Neural progenitor cell (in vitro differentiated cells): ENCODE results near the gene MAD2L2. TPM values are rescaled to one million over a fixed set of nuclear protein-coding genes. Genes with fewer than 3 reads are reported as not detected.

ENCODE experiments used
- DNase-seq: peaks from one replicate; pipeline ENCODE4 v3.0.0-alpha.2; 2016; ENCODE audit warnings: low spot score
- H2AFZ ChIP-seq: fragments of 200-600 bp; sonication (generic); replicated peaks from 2 replicates; pipeline ENCODE4 v1.6.1; 2016; ENCODE audit warnings: antibody characterized with exemption
- H3F3A ChIP-seq: fragments of 200-600 bp; sonication (generic); 2 replicates; pipeline ENCODE4 v1.6.1; 2016; ENCODE audit warnings: antibody characterized with exemption, low read depth
- H3K27ac ChIP-seq: fragments of 200-600 bp; sonication (generic); 2 replicates; pipeline ENCODE4 v1.5.1; 2016; ENCODE audit warnings: mild to moderate bottlenecking
- H3K27me3 ChIP-seq: fragments of 200-600 bp; sonication (generic); 2 replicates; pipeline ENCODE4 v1.6.1; 2016; ENCODE audit warnings: mild to moderate bottlenecking, moderate library complexity
- H3K36me3 ChIP-seq: fragments of 200-600 bp; sonication (generic); 2 replicates; pipeline ENCODE4 v1.5.1; 2016
- H3K4me1 ChIP-seq: fragments of 200-600 bp; sonication (generic); 2 replicates; pipeline ENCODE4 v1.6.1; 2016; ENCODE audit warnings: mixed run types
- H3K4me2 ChIP-seq: fragments of 200-600 bp; sonication (generic); 2 replicates; pipeline ENCODE4 v1.6.1; 2016
- H3K4me3 ChIP-seq: fragments of 200-600 bp; sonication (generic); 2 replicates; pipeline ENCODE4 v1.5.1; 2016
- H3K79me2 ChIP-seq: fragments of 200-600 bp; sonication (generic); 2 replicates; pipeline ENCODE4 v1.6.1; 2016; ENCODE audit warnings: low read depth
- H3K9ac ChIP-seq: fragments of 200-600 bp; sonication (generic); 2 replicates; pipeline ENCODE4 v1.6.1; 2016
- H3K9me3 ChIP-seq: fragments of 200-600 bp; sonication (generic); 2 replicates; pipeline ENCODE4 v1.5.1; 2016; ENCODE audit warnings: low read depth
- H4K20me1 ChIP-seq: fragments of 200-600 bp; sonication (generic); 2 replicates; pipeline ENCODE4 v1.6.1; 2016; ENCODE audit warnings: low read depth
- H3K27ac Mint-ChIP-seq: 3 replicates; pipeline ENCODE4 v1.8.0; 2021; ENCODE audit warnings: mixed read lengths
- H3K27me3 Mint-ChIP-seq: 2 replicates; pipeline ENCODE4 v1.8.0; 2022; ENCODE audit warnings: low read depth, mild to moderate bottlenecking, inconsistent platforms, moderate library complexity, mixed read lengths; ENCODE audit not compliant: insufficient read depth
- H3K36me3 Mint-ChIP-seq: 3 replicates; pipeline ENCODE4 v1.8.0; 2021; ENCODE audit warnings: mixed read lengths
- H3K4me1 Mint-ChIP-seq: 3 replicates; pipeline ENCODE4 v1.8.0; 2021; ENCODE audit warnings: mixed read lengths
- H3K4me3 Mint-ChIP-seq: 3 replicates; pipeline ENCODE4 v1.8.0; 2021; ENCODE audit warnings: mild to moderate bottlenecking, moderate library complexity, mixed read lengths
- H3K9me3 Mint-ChIP-seq: 3 replicates; pipeline ENCODE4 v1.8.0; 2020; ENCODE audit warnings: mixed read lengths
- CTCF ChIP-seq: fragments of 200-600 bp; sonication (generic); IDR thresholded peaks from 2 replicates; pipeline ENCODE4 v1.5.1; 2017; ENCODE audit warnings: antibody characterized with exemption, mild to moderate bottlenecking
- EZH2 ChIP-seq: fragments of 200-600 bp; sonication (generic); IDR thresholded peaks from 2 replicates; pipeline ENCODE4 v1.6.1; 2017; ENCODE audit warnings: antibody characterized with exemption, mild to moderate bottlenecking, moderate library complexity
- EZH2phosphoT487 ChIP-seq: fragments of 200-600 bp; sonication (generic); IDR thresholded peaks from 2 replicates; pipeline ENCODE4 v1.6.1; 2017; ENCODE audit warnings: antibody characterized with exemption
- total RNA-seq: library from RNA; depleted of rRNA; stranded (reverse); fragments of >200 nt; gene quantifications from 2 replicates; pipeline ENCODE4 v1.2.3, GENCODE V29; 2015; ENCODE audit warnings: low replicate concordance

Gene MAD2L2
- total RNA-seq, 1 donor from 2014 or later: 108 TPM

GRCh38 chr1:11659748-11660147 is 21.2 kb downstream of the MAD2L2 start:
- Histone ChIP-seq H3K27me3 (peaks cover 29% of the 10 kb centered on the region), H4K20me1 (peaks cover 11% of the 10 kb centered on the region), H3F3A (peaks cover 17% of the 10 kb centered on the region), H3K9me3 (no peaks in the 10 kb centered on the region), H3K4me1 (peaks cover 7% of the 10 kb centered on the region), H3K9ac (no peak overlapping the region), H3K79me2 (no peaks in the 10 kb centered on the region), H2AFZ (no peak overlapping the region), H3K4me3 (no peak overlapping the region), H3K4me2 (no peak overlapping the region), H3K27ac (no peak overlapping the region), H3K36me3 (no peaks in the 10 kb centered on the region)
- Mint-ChIP-seq H3K4me3 (no peak overlapping the region), H3K36me3 (peaks cover 3% of the 10 kb centered on the region), H3K27ac (no peak overlapping the region), H3K27me3 (peaks cover 15% of the 10 kb centered on the region), H3K4me1 (peaks cover 13% of the 10 kb centered on the region), H3K9me3 (no peaks in the 10 kb centered on the region)
- no peak for TF ChIP-seq EZH2
- no peak for TF ChIP-seq EZH2phosphoT487
- no peak for TF ChIP-seq CTCF
- no peak for DNase-seq

- H3K4me3 ChIP-seq: no peak overlapping the region
- peaks cover 13% of the 10 kb centered on the region for H3K4me1 Mint-ChIP-seq
- peaks cover 14% of the 10 kb centered on the region for H3K27me3 Mint-ChIP-seq
- H3K9me3 ChIP-seq: no peaks in the 10 kb centered on the region
- H3K4me3 Mint-ChIP-seq: no peak overlapping the region
- TF ChIP-seq EZH2: no peak
- TF ChIP-seq EZH2phosphoT487: no peak
- TF ChIP-seq CTCF: no peak
- no peak overlapping the region for H3K27ac ChIP-seq
- peaks cover 18% of the 10 kb centered on the region for H3F3A ChIP-seq
- no peaks in the 10 kb centered on the region for H3K79me2 ChIP-seq
- H3K9me3 Mint-ChIP-seq: no peaks in the 10 kb centered on the region
- peaks cover 7% of the 10 kb centered on the region for H4K20me1 ChIP-seq
- H3K36me3 Mint-ChIP-seq: peaks cover 3% of the 10 kb centered on the region
- peaks cover 7% of the 10 kb centered on the region for H3K4me1 ChIP-seq
- no peak for DNase-seq
- no peak overlapping the region for H3K9ac ChIP-seq
- H2AFZ ChIP-seq: no peak overlapping the region
- H3K4me2 ChIP-seq: no peak overlapping the region
- H3K27ac Mint-ChIP-seq: no peak overlapping the region
- H3K36me3 ChIP-seq: no peaks in the 10 kb centered on the region
- H3K27me3 ChIP-seq: peaks cover 27% of the 10 kb centered on the region
These were observed 22.4 kb downstream of the MAD2L2 start for GRCh38 chr1:11658542-11658941.

GRCh38 chr1:11657654-11658053 is 23.3 kb downstream of the MAD2L2 start:
- no peak for DNase-seq
- Mint-ChIP-seq H3K36me3 (peaks cover 3% of the 10 kb centered on the region), H3K27me3 (peaks cover 16% of the 10 kb centered on the region), H3K9me3 (no peaks in the 10 kb centered on the region), H3K27ac (no peak overlapping the region), H3K4me1 (peaks cover 10% of the 10 kb centered on the region), H3K4me3 (no peak overlapping the region)
- H3K4me1 ChIP-seq: peaks cover 7% of the 10 kb centered on the region
- no peak overlapping the region for H3K4me2 ChIP-seq
- no peak overlapping the region for H3K4me3 ChIP-seq
- no peaks in the 10 kb centered on the region for H3K79me2 ChIP-seq
- H3K9ac ChIP-seq: no peak overlapping the region
- peaks cover 19% of the 10 kb centered on the region for H3F3A ChIP-seq
- no peak overlapping the region for H3K27ac ChIP-seq
- H2AFZ ChIP-seq: no peak overlapping the region
- no peaks in the 10 kb centered on the region for H3K9me3 ChIP-seq
- no peaks in the 10 kb centered on the region for H4K20me1 ChIP-seq
- H3K36me3 ChIP-seq: no peaks in the 10 kb centered on the region
- TF ChIP-seq EZH2: no peak
- no peak for TF ChIP-seq CTCF
- no peak for TF ChIP-seq EZH2phosphoT487
- H3K27me3 ChIP-seq: peaks cover 30% of the 10 kb centered on the region
